ENCODE measurements around the gene CCDC198.

CCDC198 gene

GRCh38 chr14:57461777-57462320, 31.8 kb downstream of the CCDC198 start:
- no peak for DNase-seq
- H3K4me1 Mint-ChIP-seq: no peaks in the 10 kb centered on the region
- H3K27me3 Mint-ChIP-seq (ENCODE audit: low read depth, poor library complexity): peaks cover 8% of the 10 kb centered on the region
- no peak for TF ChIP-seq CTCF (IDR thresholded peaks at IDR 0.05)
- H3K36me3 Mint-ChIP-seq (ENCODE audit: low read depth): no peaks in the 10 kb centered on the region
- H3K9me3 Mint-ChIP-seq: peaks cover 2% of the 10 kb centered on the region
- no peak overlapping the region for H3K27ac Mint-ChIP-seq
- H3K4me3 Mint-ChIP-seq: no peak overlapping the region

DNA sequence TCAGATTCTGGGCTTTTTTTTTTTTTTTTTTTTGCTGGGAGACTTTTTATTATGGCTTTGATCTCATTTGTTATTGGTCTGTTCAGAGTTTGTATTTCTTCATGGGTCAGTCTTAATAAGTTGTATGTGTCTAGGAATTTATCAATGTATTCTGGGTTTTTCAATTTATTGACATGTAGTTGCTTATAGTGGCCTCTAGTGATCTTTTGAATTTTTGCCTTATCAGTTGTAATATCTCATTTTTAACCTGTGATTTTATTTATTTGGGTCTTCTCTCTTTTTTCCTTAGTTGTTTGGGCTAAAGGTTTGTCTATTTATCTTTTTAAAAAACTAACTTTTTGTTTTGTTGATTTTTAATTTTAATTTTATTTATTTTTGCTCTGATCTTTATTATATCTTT, 57.7 kb downstream of the CCDC198 start:
- peaks cover 2% of the 10 kb centered on the region for H3K27me3 Mint-ChIP-seq (ENCODE audit: low read depth, poor library complexity)
- H3K9me3 Mint-ChIP-seq: peaks cover 26% of the 10 kb centered on the region
- H3K4me1 Mint-ChIP-seq: no peaks in the 10 kb centered on the region
- no peak overlapping the region for H3K4me3 Mint-ChIP-seq
- DNase-seq: no peak
- no peak for TF ChIP-seq CTCF (IDR thresholded peaks at IDR 0.05)
- no peak overlapping the region for H3K27ac Mint-ChIP-seq
- no peaks in the 10 kb centered on the region for H3K36me3 Mint-ChIP-seq (ENCODE audit: low read depth)

GRCh38 chr14:57420986-57421385, 72.7 kb downstream of the CCDC198 start:
- peaks cover 5% of the 10 kb centered on the region for H3K4me1 Mint-ChIP-seq
- no peaks in the 10 kb centered on the region for H3K9me3 Mint-ChIP-seq
- no peak overlapping the region for H3K4me3 Mint-ChIP-seq
- H3K27me3 Mint-ChIP-seq (ENCODE audit: low read depth, poor library complexity): peaks cover 6% of the 10 kb centered on the region
- no peak for TF ChIP-seq CTCF (IDR thresholded peaks at IDR 0.05)
- DNase-seq: no peak
- H3K36me3 Mint-ChIP-seq (ENCODE audit: low read depth): no peaks in the 10 kb centered on the region
- no peak overlapping the region for H3K27ac Mint-ChIP-seq

GRCh38 chr14:57420033-57420432, 73.6 kb downstream of the CCDC198 start:
- Mint-ChIP-seq H3K36me3 (ENCODE audit: low read depth) (no peaks in the 10 kb centered on the region), H3K4me1 (peaks cover 5% of the 10 kb centered on the region), H3K27me3 (ENCODE audit: low read depth, poor library complexity) (peaks cover 6% of the 10 kb centered on the region), H3K9me3 (no peaks in the 10 kb centered on the region), H3K27ac (peak overlapping the region; percentile 27), H3K4me3 (no peak overlapping the region)
- DNase-seq: no peak
- TF ChIP-seq CTCF (IDR thresholded peaks at IDR 0.05): no peak
